ENCODE measurements around the gene AMH.

The AMH gene

DNA sequence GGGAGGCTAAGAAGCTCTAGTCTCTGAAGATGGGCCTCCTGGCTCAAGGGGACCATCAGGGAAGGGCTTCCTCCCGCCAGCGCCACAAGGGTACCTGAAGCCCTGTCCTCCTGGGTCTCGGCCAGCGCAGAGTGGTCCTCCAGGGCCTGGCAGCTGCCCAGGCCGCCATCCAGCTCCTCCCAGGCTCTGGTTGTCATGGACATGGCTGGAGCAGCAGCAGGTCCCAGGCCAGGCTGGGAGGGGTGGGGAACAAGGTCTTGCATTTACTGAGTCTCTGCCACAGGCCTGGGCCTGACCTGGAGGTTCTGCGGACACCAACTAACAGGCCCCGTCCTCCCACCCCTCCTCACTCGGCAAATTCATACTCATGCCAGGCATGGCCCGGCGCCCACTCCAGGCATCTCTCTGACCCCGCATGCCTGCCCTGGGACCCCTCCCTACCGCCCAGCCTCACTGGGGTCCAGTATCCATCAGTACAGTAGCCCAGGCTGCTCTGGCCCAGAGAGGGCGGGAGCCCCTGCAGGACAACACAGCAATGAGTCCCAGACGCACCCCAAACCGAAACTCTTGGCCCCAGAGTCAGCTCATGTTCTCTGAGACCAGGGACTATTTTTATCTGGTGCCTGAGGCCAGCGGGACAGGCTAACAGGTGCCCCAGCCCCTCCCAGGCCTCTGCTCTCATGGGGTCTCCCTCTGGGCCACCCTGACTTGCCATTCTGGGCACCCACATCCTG is 6.2 kb downstream of the AMH start:
- Histone ChIP-seq H3K4me3 (ENCODE audit: low read depth, low read length) (no peak overlapping the region), H3K9me3 (ENCODE audit: control insufficient read depth, insufficient read depth, low read depth, low read length) (no peaks in the 10 kb centered on the region), H3K27ac (ENCODE audit: extremely low read depth, low read depth, low read length) (no peak overlapping the region), H3K4me1 (ENCODE audit: control insufficient read depth, insufficient read depth, low read length) (no peaks in the 10 kb centered on the region), H3K36me3 (ENCODE audit: control insufficient read depth in 2 of 2, insufficient read depth in 1 of 2, low read length in 2 of 2) (no peaks in the 10 kb centered on the region)
- POLR2A ChIA-PET = no interaction called here
- CTCF ChIA-PET = interaction anchor here (0.6 kb wide), 1 partner anchor 366 kb away, joined by 3 read pairs; no protein-coding TSS in a partner anchor
- 0 out of 2 replicates have a peak, but pooled peaks have one; percentile 25 for TF ChIP-seq ZNF768 (tag by site-specific recombination; IDR thresholded peaks at IDR 0.05)
- TF ChIP-seq MYNN (tag by site-specific recombination; IDR thresholded peaks at IDR 0.05; ENCODE audit: borderline replicate concordance) = no peak
- no peak for TF ChIP-seq ZNF114 (tag by site-specific recombination; IDR thresholded peaks at IDR 0.05)
- TF ChIP-seq ZNF639 (tag by site-specific recombination; IDR thresholded peaks at IDR 0.05) = no peak
- TF ChIP-seq, protein P1, sequence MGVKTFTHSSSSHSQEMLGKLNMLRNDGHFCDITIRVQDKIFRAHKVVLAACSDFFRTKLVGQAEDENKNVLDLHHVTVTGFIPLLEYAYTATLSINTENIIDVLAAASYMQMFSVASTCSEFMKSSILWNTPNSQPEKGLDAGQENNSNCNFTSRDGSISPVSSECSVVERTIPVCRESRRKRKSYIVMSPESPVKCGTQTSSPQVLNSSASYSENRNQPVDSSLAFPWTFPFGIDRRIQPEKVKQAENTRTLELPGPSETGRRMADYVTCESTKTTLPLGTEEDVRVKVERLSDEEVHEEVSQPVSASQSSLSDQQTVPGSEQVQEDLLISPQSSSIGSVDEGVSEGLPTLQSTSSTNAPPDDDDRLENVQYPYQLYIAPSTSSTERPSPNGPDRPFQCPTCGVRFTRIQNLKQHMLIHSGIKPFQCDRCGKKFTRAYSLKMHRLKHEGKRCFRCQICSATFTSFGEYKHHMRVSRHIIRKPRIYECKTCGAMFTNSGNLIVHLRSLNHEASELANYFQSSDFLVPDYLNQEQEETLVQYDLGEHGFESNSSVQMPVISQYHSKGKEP (tag by site-specific recombination; IDR thresholded peaks at IDR 0.05) = no peak
- no peak for TF ChIP-seq ZNF426 (tag by site-specific recombination; IDR thresholded peaks at IDR 0.05)

- CTCF ChIA-PET = no interaction called here
- Histone ChIP-seq H3K4me1 (ENCODE audit: control insufficient read depth, insufficient read depth, low read length) (no peaks in the 10 kb centered on the region), H3K27ac (ENCODE audit: extremely low read depth, low read depth, low read length) (no peak within 1 kb of the TSS), H3K4me3 (ENCODE audit: low read depth, low read length) (no peak within 1 kb of the TSS), H3K9me3 (ENCODE audit: control insufficient read depth, insufficient read depth, low read depth, low read length) (no peaks in the 10 kb centered on the region), H3K36me3 (ENCODE audit: control insufficient read depth in 2 of 2, insufficient read depth in 1 of 2, low read length in 2 of 2) (no peaks in the 10 kb centered on the region)
- POLR2A ChIA-PET = no interaction called here
- TF ChIP-seq, protein P2, sequence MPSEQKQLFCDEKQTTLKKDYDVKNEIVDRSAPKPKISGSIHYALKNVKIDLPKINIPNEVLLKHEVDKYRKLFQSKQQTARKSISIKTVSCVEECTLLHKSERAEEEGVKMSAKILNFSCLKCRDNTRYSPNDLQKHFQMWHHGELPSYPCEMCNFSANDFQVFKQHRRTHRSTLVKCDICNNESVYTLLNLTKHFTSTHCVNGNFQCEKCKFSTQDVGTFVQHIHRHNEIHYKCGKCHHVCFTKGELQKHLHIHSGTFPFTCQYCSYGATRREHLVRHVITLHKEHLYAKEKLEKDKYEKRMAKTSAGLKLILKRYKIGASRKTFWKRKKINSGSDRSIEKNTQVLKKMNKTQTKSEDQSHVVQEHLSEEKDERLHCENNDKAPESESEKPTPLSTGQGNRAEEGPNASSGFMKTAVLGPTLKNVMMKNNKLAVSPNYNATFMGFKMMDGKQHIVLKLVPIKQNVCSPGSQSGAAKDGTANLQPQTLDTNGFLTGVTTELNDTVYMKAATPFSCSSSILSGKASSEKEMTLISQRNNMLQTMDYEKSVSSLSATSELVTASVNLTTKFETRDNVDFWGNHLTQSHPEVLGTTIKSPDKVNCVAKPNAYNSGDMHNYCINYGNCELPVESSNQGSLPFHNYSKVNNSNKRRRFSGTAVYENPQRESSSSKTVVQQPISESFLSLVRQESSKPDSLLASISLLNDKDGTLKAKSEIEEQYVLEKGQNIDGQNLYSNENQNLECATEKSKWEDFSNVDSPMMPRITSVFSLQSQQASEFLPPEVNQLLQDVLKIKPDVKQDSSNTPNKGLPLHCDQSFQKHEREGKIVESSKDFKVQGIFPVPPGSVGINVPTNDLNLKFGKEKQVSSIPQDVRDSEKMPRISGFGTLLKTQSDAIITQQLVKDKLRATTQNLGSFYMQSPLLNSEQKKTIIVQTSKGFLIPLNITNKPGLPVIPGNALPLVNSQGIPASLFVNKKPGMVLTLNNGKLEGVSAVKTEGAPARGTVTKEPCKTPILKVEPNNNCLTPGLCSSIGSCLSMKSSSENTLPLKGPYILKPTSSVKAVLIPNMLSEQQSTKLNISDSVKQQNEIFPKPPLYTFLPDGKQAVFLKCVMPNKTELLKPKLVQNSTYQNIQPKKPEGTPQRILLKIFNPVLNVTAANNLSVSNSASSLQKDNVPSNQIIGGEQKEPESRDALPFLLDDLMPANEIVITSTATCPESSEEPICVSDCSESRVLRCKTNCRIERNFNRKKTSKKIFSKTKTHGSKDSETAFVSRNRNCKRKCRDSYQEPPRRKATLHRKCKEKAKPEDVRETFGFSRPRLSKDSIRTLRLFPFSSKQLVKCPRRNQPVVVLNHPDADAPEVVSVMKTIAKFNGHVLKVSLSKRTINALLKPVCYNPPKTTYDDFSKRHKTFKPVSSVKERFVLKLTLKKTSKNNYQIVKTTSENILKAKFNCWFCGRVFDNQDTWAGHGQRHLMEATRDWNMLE (tag by site-specific recombination; conservative IDR thresholded peaks at IDR 0.05; ENCODE audit: low read depth) = no peak
- TF ChIP-seq ZNF114 (tag by site-specific recombination; IDR thresholded peaks at IDR 0.05) = no peak
- no peak for TF ChIP-seq ZNF558 (tag by site-specific recombination; IDR thresholded peaks at IDR 0.05)
- TF ChIP-seq HOXA7 (CRISPR knock-in tag; IDR thresholded peaks at IDR 0.05; ENCODE audit: borderline replicate concordance) = no peak
- TF ChIP-seq ZXDB (tag by site-specific recombination; IDR thresholded peaks at IDR 0.05) = no peak
- TF ChIP-seq ZNF768 (tag by site-specific recombination; IDR thresholded peaks at IDR 0.05) = no peak
- TF ChIP-seq OSR2 (tag by site-specific recombination; IDR thresholded peaks at IDR 0.05) = no peak
- TF ChIP-seq SCRT2 (tag by site-specific recombination; IDR thresholded peaks at IDR 0.05) = peak; percentile 89
- no peak for TF ChIP-seq ZSCAN5A (tag by site-specific recombination; IDR thresholded peaks at IDR 0.05)
- TF ChIP-seq, protein P3, sequence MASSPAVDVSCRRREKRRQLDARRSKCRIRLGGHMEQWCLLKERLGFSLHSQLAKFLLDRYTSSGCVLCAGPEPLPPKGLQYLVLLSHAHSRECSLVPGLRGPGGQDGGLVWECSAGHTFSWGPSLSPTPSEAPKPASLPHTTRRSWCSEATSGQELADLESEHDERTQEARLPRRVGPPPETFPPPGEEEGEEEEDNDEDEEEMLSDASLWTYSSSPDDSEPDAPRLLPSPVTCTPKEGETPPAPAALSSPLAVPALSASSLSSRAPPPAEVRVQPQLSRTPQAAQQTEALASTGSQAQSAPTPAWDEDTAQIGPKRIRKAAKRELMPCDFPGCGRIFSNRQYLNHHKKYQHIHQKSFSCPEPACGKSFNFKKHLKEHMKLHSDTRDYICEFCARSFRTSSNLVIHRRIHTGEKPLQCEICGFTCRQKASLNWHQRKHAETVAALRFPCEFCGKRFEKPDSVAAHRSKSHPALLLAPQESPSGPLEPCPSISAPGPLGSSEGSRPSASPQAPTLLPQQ (tag by site-specific recombination; IDR thresholded peaks at IDR 0.05) = no peak
- TF ChIP-seq SP2 (tag by site-specific recombination; IDR thresholded peaks at IDR 0.05) = no peak
- TF ChIP-seq ZNF660 (tag by site-specific recombination; IDR thresholded peaks at IDR 0.05) = no peak
- 0 out of 2 replicates have a peak, but pooled peaks have one; percentile 25 for TF ChIP-seq ZBTB8A (tag by site-specific recombination; IDR thresholded peaks at IDR 0.05)
- no peak for TF ChIP-seq ZNF140 (tag by site-specific recombination; IDR thresholded peaks at IDR 0.05)
- TF ChIP-seq KLF1 (tag by site-specific recombination; IDR thresholded peaks at IDR 0.05) = no peak
- no peak for TF ChIP-seq ZSCAN30 (tag by site-specific recombination; IDR thresholded peaks at IDR 0.05)
- TF ChIP-seq ZNF670 (tag by site-specific recombination; IDR thresholded peaks at IDR 0.05; ENCODE audit: low read depth) = no peak
- no peak for TF ChIP-seq KLF7 (tag by site-specific recombination; IDR thresholded peaks at IDR 0.05; ENCODE audit: borderline replicate concordance)
Measured at GRCh38 chr19:2255982-2256685, 7.0 kb downstream of the AMH start, which contains the start of gene JSRP1. TSS of gene JSRP1 (minus strand) at chr19:2256417. CDS start at chr19:2255314, 1,103 bp downstream.

Data from HEK293 (cell line).